Measurements from ENCODE around the gene NFYB. TPM values are rescaled to one million over a fixed set of nuclear protein-coding genes. Genes with fewer than 3 reads are reported as not detected.
A peak's percentile ranks its signal among the peaks of the same experiment; 100 is the strongest.
"Not testable (repeated sequence)": the region's sequence is repeated elsewhere in the genome, so short reads cannot be mapped to it uniquely, and the experiment has no call there.

Gene NFYB
- total and polyA plus RNA-seq, 8 donors = 25.0 to 93.6 (median 80.7) TPM

- peaks cover 9 to 11% of the 10 kb centered on the region in 2 donors for H3K4me1 ChIP-seq
- TF ChIP-seq CTCF (IDR thresholded peaks at IDR 0.05) = no peak
- H3K27me3 ChIP-seq = no peaks in the 10 kb centered on the region
- intact Hi-C loops (cut with DNase I) = no loop called here
- DNase-seq = no peak
- peak overlapping the region in 1 of 2 donors; percentile 57 for H3K27ac ChIP-seq
- H3K4me3 ChIP-seq = no peak overlapping the region
- H3K9me3 ChIP-seq = no peaks in the 10 kb centered on the region
- no peaks in the 10 kb centered on the region for H3K36me3 ChIP-seq
- ATAC-seq = no peak
These were observed 39.3 kb upstream of the NFYB start for GRCh38 chr12:104177336-104177662.

- intact Hi-C loops (cut with DNase I) = no loop called here
- ATAC-seq = no peak
These were observed 37.8 kb upstream of the NFYB start for GRCh38 chr12:104175726-104176247.

GRCh38 chr12:104173804-104174203 lies 35.8 kb upstream of the NFYB start:
- H3K27me3 ChIP-seq; H3K36me3 ChIP-seq; H3K9me3 ChIP-seq; DNase-seq; ATAC-seq; H3K4me3 ChIP-seq; intact Hi-C loops (cut with DNase I); H3K27ac ChIP-seq: not testable (repeated sequence)
- peaks cover 9 to 10% of the 10 kb centered on the region in 2 donors for H3K4me1 ChIP-seq

More at GRCh38 chr12:104175726-104176247, 37.8 kb upstream of the NFYB start:
- Histone ChIP-seq H3K36me3 (no peaks in the 10 kb centered on the region), H3K27ac (no peak overlapping the region), H3K4me3 (no peak overlapping the region), H3K4me1 (peaks cover 9 to 11% of the 10 kb centered on the region in 2 donors), H3K9me3 (no peaks in the 10 kb centered on the region), H3K27me3 (no peaks in the 10 kb centered on the region)
- no peak for DNase-seq
- no peak for TF ChIP-seq CTCF (IDR thresholded peaks at IDR 0.05)

GRCh38 chr12:104172570-104172947 lies 34.5 kb upstream of the NFYB start:
- ATAC-seq = no peak
- Histone ChIP-seq H3K4me3 (no peak overlapping the region), H3K27ac (no peak overlapping the region), H3K27me3 (no peaks in the 10 kb centered on the region), H3K36me3 (no peaks in the 10 kb centered on the region), H3K4me1 (no peaks in the 10 kb centered on the region), H3K9me3 (no peaks in the 10 kb centered on the region)
- DNase-seq = no peak
- TF ChIP-seq CTCF (IDR thresholded peaks at IDR 0.05) = no peak
- intact Hi-C loops (cut with DNase I) = no loop called here

GRCh38 chr12:104171785-104172569 lies 34.0 kb upstream of the NFYB start:
- intact Hi-C loops (cut with DNase I) = no loop called here
- DNase-seq = no peak

More at GRCh38 chr12:104171785-104172569, 34.0 kb upstream of the NFYB start:
- Histone ChIP-seq H3K27me3 (no peaks in the 10 kb centered on the region), H3K4me3 (no peak overlapping the region), H3K4me1 (no peaks in the 10 kb centered on the region), H3K36me3 (no peaks in the 10 kb centered on the region), H3K9me3 (no peaks in the 10 kb centered on the region), H3K27ac (no peak overlapping the region)
- TF ChIP-seq CTCF (IDR thresholded peaks at IDR 0.05) = no peak
- ATAC-seq = peak; percentile 41

Measured in left lung (tissue), 10 donors.